GM10266 (cell line): Measurements from ENCODE around the gene EEPD1.

ENCODE experiments used
- DNase-seq: peaks from one replicate; pipeline ENCODE4 v3.0.0; 2012; ENCODE audit errors: extremely low spot score
- CTCF ChIP-seq: IDR thresholded peaks from 2 replicates; pipeline ENCODE4 v1.5.1; 2012; ENCODE audit warnings: mild to moderate bottlenecking, low read depth; ENCODE audit not compliant: control insufficient read depth, insufficient read depth; ENCODE audit errors: missing control alignments

EEPD1 gene

GRCh38 chr7:36278620-36279172 is 125.6 kb downstream of the EEPD1 start:
- TF ChIP-seq CTCF: no peak
- no peak for DNase-seq

GRCh38 chr7:36279200-36279925 is 126.3 kb downstream of the EEPD1 start:
- TF ChIP-seq CTCF: no peak
- peak; percentile 23 for DNase-seq

- TF ChIP-seq CTCF: no peak
These were observed 126.9 kb downstream of the EEPD1 start for GRCh38 chr7:36279926-36280315.

GRCh38 chr7:36280840-36281812 is 128.1 kb downstream of the EEPD1 start:
- no peak for TF ChIP-seq CTCF
- DNase-seq: no peak

More at GRCh38 chr7:36279926-36280315, 126.9 kb downstream of the EEPD1 start:
- no peak for DNase-seq

GRCh38 chr7:36281945-36282717 is 129.1 kb downstream of the EEPD1 start:
- DNase-seq: no peak

More at GRCh38 chr7:36281945-36282717, 129.1 kb downstream of the EEPD1 start:
- no peak for TF ChIP-seq CTCF
